Embryonic facial prominence (tissue), 1 donor: Measurements from ENCODE around the gene L3MBTL3.

Source experiments
- DNase-seq: peaks from one replicate; pipeline ENCODE4 v3.0.0-alpha.2; 2016; ENCODE audit errors: extremely low spot score

L3MBTL3 gene

DNA sequence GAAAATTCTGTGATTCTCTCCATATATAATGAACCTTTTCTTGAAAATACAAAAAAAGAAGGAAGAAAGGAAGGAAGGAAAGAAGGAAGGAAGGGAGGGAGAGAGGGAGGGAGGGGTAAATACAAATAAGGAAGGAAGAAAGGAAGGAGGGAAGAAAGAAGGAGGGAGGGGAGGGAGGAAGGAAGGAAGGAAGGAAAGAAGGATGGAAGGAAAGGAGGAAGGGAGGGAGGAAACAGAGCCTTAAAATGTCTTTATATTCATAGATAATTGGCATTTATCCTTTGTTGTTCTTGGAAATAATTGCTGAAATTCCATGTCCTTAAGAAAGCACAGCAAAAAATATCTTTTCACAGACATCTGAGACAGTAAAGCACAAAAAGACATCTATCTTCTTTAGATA lies 164.1 kb downstream of the L3MBTL3 start:
- no peak for DNase-seq

GRCh38 chr6:130183271-130184222 lies 165.2 kb downstream of the L3MBTL3 start:
- no peak for DNase-seq

DNA sequence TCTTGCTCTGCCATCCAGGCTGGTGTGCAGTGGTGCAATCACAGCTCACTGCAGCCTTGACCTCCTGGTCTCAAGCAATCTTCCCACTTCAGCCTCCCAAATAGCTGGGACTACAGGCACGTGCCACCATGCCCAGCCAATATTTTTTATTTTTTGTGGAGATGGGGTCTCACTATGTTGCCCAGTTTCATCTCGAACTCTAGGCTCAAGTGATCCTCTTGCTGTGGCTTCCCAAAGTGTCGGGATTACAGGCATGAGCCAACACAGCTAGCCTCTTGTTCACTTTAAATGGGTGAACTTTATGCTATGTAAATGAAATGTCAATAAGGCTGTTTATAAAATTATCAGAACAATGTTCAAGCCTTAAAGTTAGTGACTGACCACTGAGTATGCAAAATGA lies 167.3 kb downstream of the L3MBTL3 start:
- DNase-seq: no peak

DNA sequence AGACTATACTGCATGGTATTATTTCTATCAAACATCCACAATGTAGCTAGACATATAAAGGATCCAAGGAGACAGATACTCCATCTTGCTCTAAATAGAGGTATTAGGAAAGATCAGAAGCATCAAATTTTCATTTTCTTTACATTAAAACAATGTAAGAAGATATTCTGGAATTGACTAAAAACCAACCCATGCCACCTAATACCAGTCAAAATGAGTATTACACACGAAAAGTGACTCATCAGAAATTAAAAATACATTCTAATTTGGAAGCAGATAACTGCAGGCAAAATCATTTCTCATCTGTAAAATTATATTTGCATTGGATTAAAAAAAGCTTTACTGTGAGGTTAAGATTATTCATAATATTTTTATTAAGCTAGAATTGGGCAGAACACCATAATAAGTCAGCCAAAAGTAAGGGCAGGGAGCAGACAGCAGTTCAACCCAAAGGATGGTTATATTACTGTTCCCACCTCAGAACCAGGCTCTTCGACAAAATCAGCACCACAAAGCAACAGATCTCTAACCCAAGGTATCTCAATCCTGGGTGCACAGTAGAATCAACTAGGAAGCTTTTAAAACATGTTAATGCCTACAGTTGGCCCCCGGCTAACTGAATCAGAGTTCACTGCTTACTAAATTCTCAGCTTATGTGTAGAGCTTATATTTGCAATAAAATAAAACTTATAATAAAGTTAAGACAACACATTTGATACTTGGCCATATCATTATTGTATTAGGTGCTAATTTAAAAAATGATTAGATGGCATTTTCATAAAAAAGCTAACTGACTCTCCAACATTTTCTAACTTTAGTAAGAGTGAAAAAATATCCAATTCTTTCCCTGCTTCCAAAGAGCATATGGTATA lies 169.2 kb downstream of the L3MBTL3 start:
- DNase-seq: no peak

DNA sequence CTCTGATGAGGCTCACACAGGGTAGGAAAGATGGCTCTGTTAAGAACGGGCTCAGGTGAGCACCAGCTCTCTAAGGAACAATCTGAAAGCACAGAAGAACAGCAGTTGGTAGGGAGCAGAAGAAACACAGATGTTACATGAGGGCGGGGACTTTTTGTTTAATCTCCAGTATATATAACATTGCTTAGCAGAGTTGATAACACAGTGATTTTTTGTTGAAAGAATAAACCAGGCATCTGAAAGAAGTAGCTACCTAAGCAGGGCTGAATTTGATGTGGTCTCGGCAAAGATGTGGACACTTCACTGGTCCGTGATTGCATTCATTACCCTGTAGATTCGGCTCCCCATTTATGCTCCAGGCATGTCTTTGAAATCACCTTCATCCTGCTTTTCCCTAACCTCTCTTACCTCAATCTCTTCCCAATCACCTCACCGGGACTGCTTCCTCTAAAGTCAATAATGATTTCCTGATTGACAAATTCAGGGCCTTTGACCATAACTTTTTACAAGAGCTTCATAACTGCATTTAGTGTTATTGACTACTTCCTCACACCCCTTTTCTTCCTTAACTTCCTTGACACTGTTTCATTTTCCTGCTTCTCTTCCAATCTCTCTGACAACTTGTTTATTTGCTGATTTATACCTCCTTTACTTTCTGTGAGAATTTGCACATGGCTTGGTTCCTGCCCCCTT lies 170.0 kb downstream of the L3MBTL3 start:
- no peak for DNase-seq

DNA sequence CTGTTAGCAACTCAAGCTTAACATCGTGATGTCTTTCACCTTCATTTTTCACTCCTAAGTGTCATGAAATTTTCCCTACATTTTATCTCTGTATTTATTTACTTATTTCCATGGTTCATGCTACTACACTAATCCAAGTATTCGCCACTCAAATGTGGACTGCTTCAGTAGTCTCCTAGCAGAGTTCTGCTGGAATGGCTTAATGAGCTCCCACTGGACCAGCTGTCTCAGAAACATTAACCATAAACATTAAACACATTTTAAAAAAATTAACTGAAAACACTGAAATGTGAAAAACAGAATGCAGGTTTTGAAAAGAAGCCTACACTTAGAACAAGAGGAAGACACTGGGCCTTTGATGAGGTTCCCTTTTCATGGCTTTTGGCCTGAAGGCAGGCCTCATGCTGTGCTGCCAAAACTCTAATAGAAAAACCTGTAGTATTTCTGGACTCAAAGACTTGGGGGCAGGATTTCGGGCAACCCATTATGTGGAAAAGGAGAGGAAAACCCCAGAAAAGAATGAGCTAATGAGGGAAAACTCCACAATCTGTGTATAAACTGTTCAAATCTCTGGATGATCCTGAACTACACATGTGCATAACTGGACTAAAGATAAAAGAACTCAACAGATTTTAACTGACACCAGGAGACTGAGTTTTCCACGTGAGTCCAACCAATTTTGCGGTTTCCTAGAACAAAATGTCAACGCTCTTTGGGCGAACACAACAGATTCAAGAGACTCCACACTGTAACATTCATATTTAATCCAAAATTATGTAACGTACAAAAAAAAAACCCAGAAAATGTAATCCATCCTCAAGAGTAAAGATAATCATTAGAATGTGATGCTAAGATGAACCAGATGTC lies 171.4 kb downstream of the L3MBTL3 start:
- peak; percentile 32 for DNase-seq
